HG03342 (cell line): ENCODE results near the gene PCDHGA1.
A peak's percentile ranks its signal among the peaks of the same experiment; 100 is the strongest.
"Not testable (repeated sequence)": the region's sequence is repeated elsewhere in the genome, so short reads cannot be mapped to it uniquely, and the experiment has no call there.

Experiments used
- ATAC-seq: cut with Tn5 transposase; IDR thresholded peaks from one replicate; pipeline ENCODE4 v1.9.1; 2021; ENCODE audit warnings: mild to moderate bottlenecking, moderate library complexity; ENCODE audit not compliant: unreplicated experiment

The PCDHGA1 gene

DNA sequence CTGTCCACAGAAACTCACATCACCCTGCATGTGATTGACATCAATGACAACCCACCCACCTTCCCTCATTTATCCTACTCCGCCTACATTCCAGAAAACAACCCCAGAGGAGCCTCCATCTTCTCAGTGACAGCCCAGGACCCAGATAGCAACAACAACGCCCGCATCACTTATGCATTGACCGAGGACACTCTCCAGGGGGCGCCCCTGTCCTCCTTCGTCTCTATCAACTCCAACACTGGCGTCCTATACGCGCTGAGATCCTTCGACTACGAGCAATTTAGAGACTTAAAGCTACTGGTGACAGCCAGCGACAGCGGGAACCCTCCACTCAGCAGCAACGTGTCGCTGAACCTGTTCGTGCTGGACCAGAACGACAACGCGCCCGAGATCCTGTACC, 15.0 kb downstream of the PCDHGA1 start:
- ATAC-seq, result no peak

DNA sequence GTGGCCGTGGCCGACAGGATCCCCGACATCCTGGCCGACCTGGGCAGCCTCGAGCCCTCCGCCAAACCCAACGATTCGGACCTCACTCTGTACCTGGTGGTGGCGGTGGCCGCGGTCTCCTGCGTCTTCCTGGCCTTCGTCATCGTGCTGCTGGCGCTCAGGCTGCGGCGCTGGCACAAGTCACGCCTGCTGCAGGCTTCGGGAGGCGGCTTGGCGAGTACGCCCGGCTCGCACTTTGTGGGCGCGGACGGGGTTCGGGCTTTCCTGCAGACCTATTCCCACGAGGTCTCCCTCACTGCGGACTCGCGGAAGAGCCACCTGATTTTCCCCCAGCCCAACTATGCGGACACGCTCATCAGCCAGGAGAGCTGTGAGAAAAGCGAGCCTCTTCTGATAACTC, 15.7 kb downstream of the PCDHGA1 start:
- ATAC-seq, result not testable (repeated sequence)

GRCh38 chr5:141349917-141350619, 19.8 kb downstream of the PCDHGA1 start, which contains the start of gene PCDHGB1:
Gene PCDHGB1 (plus strand): TSS chr5:141350099. CDS start chr5:141350261, 162 bp downstream.
- ATAC-seq, result no peak

- no peak for ATAC-seq
Measured at GRCh38 chr5:141351591-141351990, 21.3 kb downstream of the PCDHGA1 start.

DNA sequence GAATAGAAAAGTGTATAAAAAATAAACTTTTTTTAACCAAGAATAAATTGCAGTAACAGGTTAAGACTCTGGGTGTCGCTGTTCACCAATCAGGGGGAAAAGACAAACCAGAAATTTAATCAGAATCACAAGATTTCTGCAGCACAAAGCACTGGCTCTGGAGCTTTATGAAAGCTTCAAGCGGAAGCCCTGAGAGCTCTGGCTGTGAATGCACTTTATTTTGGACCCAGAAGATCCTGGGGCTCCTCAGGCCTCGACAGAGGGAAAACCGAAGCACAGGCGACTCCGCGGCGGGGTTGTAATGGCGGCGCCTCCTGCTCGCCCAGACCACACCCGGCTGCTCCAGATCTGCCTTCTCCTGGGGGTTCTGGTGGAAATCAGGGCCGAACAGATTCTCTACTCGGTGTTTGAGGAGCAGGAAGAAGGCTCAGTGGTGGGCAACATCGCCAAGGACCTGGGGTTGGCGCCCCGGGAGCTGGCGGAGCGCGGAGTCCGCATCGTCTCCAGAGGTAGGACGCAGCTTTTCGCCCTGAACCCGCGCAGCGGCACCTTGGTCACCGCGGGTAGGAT, 24.7 kb downstream of the PCDHGA1 start, which contains the start of gene PCDHGA4:
TSS of gene PCDHGA4 (plus strand) at position 122 of the 570 bp plus-strand sequence. CDS start at position 209, 87 bp downstream.
- no peak for ATAC-seq

- ATAC-seq, result no peak
Measured at GRCh38 chr5:141355641-141356040, 25.3 kb downstream of the PCDHGA1 start.

GRCh38 chr5:141356133-141356532, 25.8 kb downstream of the PCDHGA1 start:
- ATAC-seq, result no peak

- ATAC-seq, result no peak
Measured at GRCh38 chr5:141356950-141357349, 26.6 kb downstream of the PCDHGA1 start.

DNA sequence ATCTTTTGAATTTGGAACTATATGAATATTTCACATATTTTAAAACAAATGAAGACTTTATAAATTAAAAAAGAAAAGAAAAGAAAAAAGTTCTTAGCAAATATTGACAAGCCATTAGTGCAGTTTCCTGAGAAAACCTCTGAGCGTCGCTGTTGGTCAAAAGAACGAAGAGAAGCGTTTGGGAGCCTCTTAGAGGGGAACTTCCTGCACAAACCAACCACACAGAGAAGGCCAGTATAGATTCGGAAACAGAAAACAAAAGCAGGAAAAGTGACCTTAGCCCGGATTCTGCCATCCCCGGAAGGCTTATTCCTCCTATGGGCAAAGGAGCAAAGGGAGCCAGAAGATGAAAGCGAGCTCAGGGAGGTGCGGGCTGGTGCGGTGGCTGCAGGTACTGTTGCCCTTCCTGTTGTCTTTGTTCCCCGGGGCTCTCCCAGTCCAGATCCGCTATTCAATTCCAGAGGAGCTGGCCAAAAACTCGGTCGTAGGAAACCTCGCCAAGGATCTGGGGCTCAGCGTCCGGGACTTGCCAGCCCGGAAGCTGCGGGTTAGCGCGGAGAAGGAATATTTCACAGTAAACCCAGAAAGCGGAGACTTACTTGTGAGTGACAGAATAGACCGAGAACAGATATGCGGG, 29.6 kb downstream of the PCDHGA1 start, which contains the start of gene PCDHGB2:
TSS of gene PCDHGB2 (plus strand) at position 205 of the 637 bp plus-strand sequence. CDS start at position 347, 142 bp downstream.
- ATAC-seq, result no peak

GRCh38 chr5:141360685-141361084, 30.4 kb downstream of the PCDHGA1 start:
- no peak for ATAC-seq

DNA sequence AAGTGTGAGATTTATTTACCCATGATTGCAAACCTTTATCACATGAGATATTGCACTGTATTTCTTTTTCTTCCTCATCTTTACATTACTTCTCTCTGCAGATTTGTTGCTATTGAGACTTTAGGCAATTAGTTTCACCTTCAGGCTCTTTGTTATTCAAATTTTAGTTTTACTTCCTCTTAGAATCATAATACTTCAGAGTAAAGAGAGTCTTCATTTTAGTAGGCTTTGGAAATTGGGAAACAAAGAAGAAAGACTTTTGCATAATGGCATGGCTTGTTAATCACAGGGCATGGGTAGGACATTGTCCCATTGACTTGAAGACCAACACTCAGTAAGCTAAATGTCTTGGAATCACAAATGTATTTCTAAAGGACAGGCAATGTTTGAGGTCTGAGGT, 32.4 kb downstream of the PCDHGA1 start:
- ATAC-seq, result no peak

DNA sequence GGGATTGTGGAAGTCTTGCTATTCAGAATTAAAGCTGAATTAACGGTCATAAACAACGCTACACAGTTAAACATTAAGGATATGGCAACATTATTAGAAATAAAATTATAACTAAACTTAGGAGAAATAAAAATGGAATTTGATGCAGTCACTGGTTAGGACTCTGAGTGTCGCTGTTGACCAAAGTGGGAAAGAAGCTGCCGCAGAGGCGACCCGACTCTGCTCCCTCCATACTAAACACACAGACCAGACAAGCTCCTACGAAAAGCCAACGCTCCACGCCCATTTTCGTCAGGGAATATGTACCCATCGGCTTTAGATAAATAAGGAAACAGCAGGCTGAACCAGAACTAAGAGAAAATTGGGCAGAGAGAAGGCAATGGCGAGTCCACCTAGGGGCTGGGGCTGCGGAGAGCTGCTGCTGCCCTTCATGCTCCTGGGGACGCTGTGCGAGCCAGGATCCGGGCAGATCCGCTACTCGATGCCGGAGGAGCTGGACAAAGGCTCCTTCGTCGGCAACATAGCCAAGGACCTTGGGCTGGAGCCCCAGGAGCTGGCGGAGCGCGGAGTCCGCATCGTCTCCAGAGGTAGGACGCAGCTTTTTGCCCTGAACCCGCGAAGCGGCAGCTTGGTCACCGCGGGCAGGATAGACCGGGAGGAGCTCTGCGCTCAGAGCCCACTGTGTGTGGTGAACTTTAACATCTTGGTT, 33.8 kb downstream of the PCDHGA1 start, which contains the start of gene PCDHGA5:
TSS of gene PCDHGA5 (plus strand) at position 211 of the 709 bp plus-strand sequence. CDS start at position 380, 169 bp downstream.
- ATAC-seq, result no peak

GRCh38 chr5:141366016-141366896, 35.9 kb downstream of the PCDHGA1 start:
- ATAC-seq, result no peak

DNA sequence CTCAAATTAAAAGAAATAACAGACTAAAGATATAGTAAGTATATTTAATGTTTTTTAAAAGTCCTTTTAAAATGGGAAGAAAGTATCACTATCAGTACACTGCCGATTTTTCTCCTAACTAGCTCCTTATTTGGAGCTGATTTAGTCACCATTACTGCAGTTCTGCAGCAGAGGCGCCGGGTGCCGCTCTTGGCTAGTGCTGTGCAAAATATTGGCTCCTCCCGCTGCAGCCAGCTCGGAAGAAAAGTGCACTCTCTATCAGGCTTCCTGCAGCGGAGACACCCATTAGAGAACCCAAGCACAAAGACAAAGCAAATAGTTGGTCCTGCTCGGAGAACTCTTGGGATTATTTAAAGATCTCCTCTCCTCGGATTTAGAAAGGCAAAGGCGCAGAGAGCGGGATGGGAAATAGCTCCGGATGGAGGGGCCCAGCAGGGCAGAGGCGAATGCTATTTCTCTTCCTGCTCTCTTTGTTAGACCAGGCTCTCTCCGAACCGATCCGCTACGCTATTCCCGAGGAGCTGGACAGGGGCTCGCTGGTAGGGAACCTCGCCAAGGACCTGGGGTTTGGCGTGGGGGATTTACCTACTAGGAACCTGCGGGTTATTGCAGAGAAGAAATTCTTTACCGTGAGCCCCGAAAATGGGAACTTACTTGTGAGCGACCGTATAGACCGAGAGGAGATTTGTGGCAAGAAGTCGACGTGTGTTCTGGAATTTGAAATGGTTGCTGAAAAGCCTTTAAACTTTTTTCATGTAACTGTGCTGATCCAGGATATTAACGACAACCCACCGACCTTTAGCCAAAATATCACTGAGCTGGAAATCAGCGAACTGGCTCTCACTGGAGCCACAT, 39.9 kb downstream of the PCDHGA1 start, which contains the start of gene PCDHGB3:
TSS of gene PCDHGB3 (plus strand) at position 249 of the 855 bp plus-strand sequence. CDS start at position 402, 153 bp downstream.
- ATAC-seq, result peak; percentile 82

DNA sequence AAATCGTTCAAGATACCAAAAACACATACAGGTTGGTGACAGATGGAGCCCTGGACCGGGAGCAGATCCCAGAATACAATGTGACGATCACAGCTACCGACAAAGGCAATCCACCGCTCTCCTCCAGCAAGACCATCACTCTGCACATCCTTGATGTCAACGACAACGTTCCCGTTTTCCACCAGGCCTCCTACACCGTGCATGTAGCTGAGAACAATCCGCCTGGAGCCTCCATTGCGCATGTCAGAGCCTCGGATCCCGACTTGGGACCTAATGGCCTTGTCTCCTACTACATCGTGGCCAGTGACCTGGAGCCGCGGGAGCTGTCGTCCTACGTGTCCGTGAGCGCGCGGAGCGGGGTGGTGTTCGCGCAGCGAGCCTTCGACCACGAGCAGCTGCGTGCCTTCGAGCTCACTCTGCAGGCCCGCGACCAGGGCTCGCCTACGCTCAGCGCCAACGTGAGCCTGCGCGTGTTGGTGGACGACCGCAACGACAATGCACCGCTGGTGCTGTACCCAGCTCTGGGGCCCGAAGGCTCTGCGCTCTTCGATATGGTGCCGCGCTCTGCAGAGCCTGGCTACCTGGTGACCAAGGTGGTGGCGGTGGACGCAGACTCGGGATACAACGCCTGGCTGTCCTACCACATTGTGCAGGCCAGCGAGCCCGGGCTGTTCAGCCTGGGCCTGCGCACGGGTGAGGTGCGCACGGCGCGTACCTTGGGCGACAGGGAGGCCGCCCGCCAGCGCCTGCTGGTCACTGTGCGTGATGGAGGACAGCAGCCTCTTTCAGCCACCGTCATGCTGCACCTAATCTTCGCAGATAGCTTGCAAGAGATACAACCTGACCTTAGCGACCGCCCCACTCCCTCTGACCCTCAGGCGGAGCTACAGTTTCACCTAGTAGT, 41.5 kb downstream of the PCDHGA1 start:
- ATAC-seq, result no peak

GRCh38 chr5:141373673-141374317, 43.5 kb downstream of the PCDHGA1 start, which contains the start of gene PCDHGA6:
Gene PCDHGA6 (plus strand): TSS chr5:141373891. CDS start chr5:141374084, 193 bp downstream.
- ATAC-seq, result no peak

- no peak for ATAC-seq
Measured at GRCh38 chr5:141374627-141375026, 44.3 kb downstream of the PCDHGA1 start.
